WI38 (cell line): ENCODE data around the gene PRDM4.
"Not testable (repeated sequence)": the region's sequence is repeated elsewhere in the genome, so short reads cannot be mapped to it uniquely, and the experiment has no call there.

Experiments used
- H3K4me3 ChIP-seq: 2 replicates; pipeline ENCODE4 v1.5.1; 2011; ENCODE audit warnings: low read depth, mild to moderate bottlenecking, control low read depth, low read length
- CTCF ChIP-seq: IDR thresholded peaks from 2 replicates; pipeline ENCODE4 v1.5.1; 2012; ENCODE audit warnings: low read depth, mild to moderate bottlenecking, control low read depth, low read length

PRDM4 gene

GRCh38 chr12:107718606-107719005, 42.3 kb downstream of the PRDM4 start:
- TF ChIP-seq CTCF = no peak
- H3K4me3 ChIP-seq = no peak overlapping the region

GRCh38 chr12:107715780-107716179, 45.2 kb downstream of the PRDM4 start:
- TF ChIP-seq CTCF = no peak
- H3K4me3 ChIP-seq = no peak overlapping the region

GRCh38 chr12:107705522-107705921, 55.4 kb downstream of the PRDM4 start:
- not testable (repeated sequence) for H3K4me3 ChIP-seq

GRCh38 chr12:107704041-107704440, 56.9 kb downstream of the PRDM4 start:
- no peak overlapping the region for H3K4me3 ChIP-seq

GRCh38 chr12:107702106-107702505, 58.8 kb downstream of the PRDM4 start:
- no peak overlapping the region for H3K4me3 ChIP-seq
- no peak for TF ChIP-seq CTCF

More at GRCh38 chr12:107704041-107704440, 56.9 kb downstream of the PRDM4 start:
- no peak for TF ChIP-seq CTCF

- not testable (repeated sequence) for H3K4me3 ChIP-seq
Measured at GRCh38 chr12:107695772-107696171, 65.2 kb downstream of the PRDM4 start.

- no peak for TF ChIP-seq CTCF
- peak within 1 kb of the TSS; percentile 99 for H3K4me3 ChIP-seq
Measured at GRCh38 chr12:107685360-107686248, 75.3 kb downstream of the PRDM4 start, which contains the start of gene PWP1. Gene PWP1, plus strand, starts transcription at chr12:107685799. Its CDS starts 101 bp downstream, at chr12:107685900.

GRCh38 chr12:107684990-107685359, 76.0 kb downstream of the PRDM4 start:
- H3K4me3 ChIP-seq = peak overlapping the region; percentile 99
- TF ChIP-seq CTCF = no peak
